Raji (cell line): ENCODE results near the gene RNPEP.

ENCODE experiments used
- POLR2A ChIP-seq: IDR thresholded peaks from 2 replicates; pipeline ENCODE4 v1.6.1; 2011; ENCODE audit warnings: low read depth, low read length, control low read depth; ENCODE audit not compliant: insufficient read depth

Gene RNPEP

GRCh38 chr1:202037706-202038296 is 55.4 kb downstream of the RNPEP start:
- no peak for TF ChIP-seq POLR2A

- TF ChIP-seq POLR2A, result no peak
Measured at GRCh38 chr1:202038688-202039346, 56.4 kb downstream of the RNPEP start.

GRCh38 chr1:202045705-202046104 is 63.3 kb downstream of the RNPEP start:
- no peak for TF ChIP-seq POLR2A

- no peak for TF ChIP-seq POLR2A
Measured at GRCh38 chr1:202046227-202046626, 63.8 kb downstream of the RNPEP start.

GRCh38 chr1:202046748-202047708 is 64.6 kb downstream of the RNPEP start:
- TF ChIP-seq POLR2A, result no peak

GRCh38 chr1:202047977-202048376 is 65.5 kb downstream of the RNPEP start:
- no peak for TF ChIP-seq POLR2A

GRCh38 chr1:202049129-202049528 is 66.7 kb downstream of the RNPEP start:
- TF ChIP-seq POLR2A, result no peak

- no peak for TF ChIP-seq POLR2A
Measured at GRCh38 chr1:202054094-202054493, 71.6 kb downstream of the RNPEP start.
